Suprapubic skin (tissue), 4 donors: ENCODE results near the gene MICALL2.

ENCODE experiments used
- EP300 ChIP-seq: sonication (generic); formaldehyde crosslinking; IDR thresholded peaks from one replicate; pipeline ENCODE4 v1.6.1; 2017; ENCODE audit warnings: antibody characterized with exemption
- POLR2A ChIP-seq, 2 donors: fragments of 450-650 bp; IDR thresholded peaks; one replicate each; pipeline ENCODE4 v1.6.1; 2017; ENCODE audit warnings: antibody characterized with exemption in 2 of 2, mild to moderate bottlenecking in 2 of 2, moderate library complexity in 2 of 2
- POLR2AphosphoS5 ChIP-seq, 3 donors: sonication (generic); formaldehyde crosslinking; IDR thresholded peaks; one replicate each; pipeline ENCODE4 v1.6.1; 2017; ENCODE audit warnings: antibody characterized with exemption in 3 of 3
- TF ChIP-seq, protein P1 (sequence below), 2 donors: fragments of 200-600 bp in 1 of 2; fragments of 450-650 bp in 1 of 2; sonication (generic) in 1 of 2; IDR thresholded peaks; one replicate each; pipeline ENCODE4 v1.5.1; 2016 to 2019; ENCODE audit warnings: antibody characterized with exemption in 2 of 2, mild to moderate bottlenecking in 1 of 2, moderate library complexity in 1 of 2

DNA sequence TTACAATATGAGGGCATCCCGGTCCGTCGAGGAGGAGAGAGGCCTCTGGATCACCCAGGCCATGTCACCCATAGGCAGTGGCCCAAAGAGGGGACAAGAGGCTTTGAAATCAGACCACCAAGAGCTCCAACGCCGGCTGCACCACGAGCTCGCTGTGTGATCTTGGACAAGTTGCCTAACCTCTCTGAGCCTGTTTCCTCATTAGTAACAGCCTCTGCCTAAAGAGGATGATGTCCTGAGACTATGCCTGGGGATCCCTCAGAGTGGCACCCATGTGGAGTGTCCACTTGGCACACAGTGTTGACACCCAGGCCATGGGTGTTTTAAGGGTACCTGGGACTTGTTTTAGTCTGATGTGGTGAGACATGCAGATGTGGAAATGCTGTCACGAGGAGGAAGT is 50.8 kb downstream of the MICALL2 start:
- TF ChIP-seq POLR2A (IDR thresholded peaks at IDR 0.05) (no peak), POLR2AphosphoS5 (IDR thresholded peaks at IDR 0.05) (no peak), EP300 (no peak)
- TF ChIP-seq, protein P1, sequence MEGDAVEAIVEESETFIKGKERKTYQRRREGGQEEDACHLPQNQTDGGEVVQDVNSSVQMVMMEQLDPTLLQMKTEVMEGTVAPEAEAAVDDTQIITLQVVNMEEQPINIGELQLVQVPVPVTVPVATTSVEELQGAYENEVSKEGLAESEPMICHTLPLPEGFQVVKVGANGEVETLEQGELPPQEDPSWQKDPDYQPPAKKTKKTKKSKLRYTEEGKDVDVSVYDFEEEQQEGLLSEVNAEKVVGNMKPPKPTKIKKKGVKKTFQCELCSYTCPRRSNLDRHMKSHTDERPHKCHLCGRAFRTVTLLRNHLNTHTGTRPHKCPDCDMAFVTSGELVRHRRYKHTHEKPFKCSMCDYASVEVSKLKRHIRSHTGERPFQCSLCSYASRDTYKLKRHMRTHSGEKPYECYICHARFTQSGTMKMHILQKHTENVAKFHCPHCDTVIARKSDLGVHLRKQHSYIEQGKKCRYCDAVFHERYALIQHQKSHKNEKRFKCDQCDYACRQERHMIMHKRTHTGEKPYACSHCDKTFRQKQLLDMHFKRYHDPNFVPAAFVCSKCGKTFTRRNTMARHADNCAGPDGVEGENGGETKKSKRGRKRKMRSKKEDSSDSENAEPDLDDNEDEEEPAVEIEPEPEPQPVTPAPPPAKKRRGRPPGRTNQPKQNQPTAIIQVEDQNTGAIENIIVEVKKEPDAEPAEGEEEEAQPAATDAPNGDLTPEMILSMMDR (IDR thresholded peaks at IDR 0.05) = no peak
